ENCODE measurements around the gene ERC2.

Gene ERC2

DNA sequence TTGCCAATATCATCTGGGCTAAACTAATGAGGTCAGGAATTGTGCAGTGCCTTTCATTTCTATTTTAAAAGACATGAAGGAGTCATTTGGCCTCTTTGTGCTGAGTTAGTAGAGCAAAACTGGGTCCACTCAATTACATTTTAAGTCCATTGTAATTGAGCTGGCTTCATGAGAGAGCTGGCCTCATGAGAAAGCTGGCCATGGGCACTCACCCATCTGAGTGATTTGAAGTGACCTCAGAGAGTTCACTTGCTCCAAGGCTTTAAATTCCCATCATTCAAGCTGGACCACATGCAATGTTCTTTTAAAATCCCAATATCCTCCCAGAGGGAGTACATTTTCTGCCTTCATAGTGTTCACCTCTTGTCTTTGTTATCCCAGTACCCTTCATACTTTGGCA, 645.3 kb downstream of the ERC2 start:
- TF ChIP-seq, protein P1, sequence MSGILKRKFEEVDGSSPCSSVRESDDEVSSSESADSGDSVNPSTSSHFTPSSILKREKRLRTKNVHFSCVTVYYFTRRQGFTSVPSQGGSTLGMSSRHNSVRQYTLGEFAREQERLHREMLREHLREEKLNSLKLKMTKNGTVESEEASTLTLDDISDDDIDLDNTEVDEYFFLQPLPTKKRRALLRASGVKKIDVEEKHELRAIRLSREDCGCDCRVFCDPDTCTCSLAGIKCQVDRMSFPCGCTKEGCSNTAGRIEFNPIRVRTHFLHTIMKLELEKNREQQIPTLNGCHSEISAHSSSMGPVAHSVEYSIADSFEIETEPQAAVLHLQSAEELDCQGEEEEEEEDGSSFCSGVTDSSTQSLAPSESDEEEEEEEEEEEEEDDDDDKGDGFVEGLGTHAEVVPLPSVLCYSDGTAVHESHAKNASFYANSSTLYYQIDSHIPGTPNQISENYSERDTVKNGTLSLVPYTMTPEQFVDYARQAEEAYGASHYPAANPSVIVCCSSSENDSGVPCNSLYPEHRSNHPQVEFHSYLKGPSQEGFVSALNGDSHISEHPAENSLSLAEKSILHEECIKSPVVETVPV (CRISPR knock-in tag; IDR thresholded peaks at IDR 0.05), result no peak
- TF ChIP-seq ZNF8 (CRISPR knock-in tag; IDR thresholded peaks at IDR 0.05) (no peak), GLIS3 (CRISPR knock-in tag; IDR thresholded peaks at IDR 0.05) (no peak), SNAI2 (CRISPR knock-in tag; IDR thresholded peaks at IDR 0.05) (no peak), ZNF70 (CRISPR knock-in tag; IDR thresholded peaks at IDR 0.05) (no peak), OSR1 (CRISPR knock-in tag; IDR thresholded peaks at IDR 0.05) (no peak), ZFP30 (CRISPR knock-in tag; IDR thresholded peaks at IDR 0.05) (no peak), PATZ1 (CRISPR knock-in tag; IDR thresholded peaks at IDR 0.05; ENCODE audit: borderline replicate concordance) (no peak), ARNTL (CRISPR knock-in tag; IDR thresholded peaks at IDR 0.05; ENCODE audit: borderline replicate concordance, low read depth) (no peak), RARB (CRISPR knock-in tag; IDR thresholded peaks at IDR 0.05) (no peak)
- ATAC-seq, result no peak

- ATAC-seq, result no peak; the same call in 2 of the 3 replicates
Measured at GRCh38 chr3:55819005-55819404, 649.3 kb downstream of the ERC2 start.

More at GRCh38 chr3:55819005-55819404, 649.3 kb downstream of the ERC2 start:
- TF ChIP-seq, protein P2, sequence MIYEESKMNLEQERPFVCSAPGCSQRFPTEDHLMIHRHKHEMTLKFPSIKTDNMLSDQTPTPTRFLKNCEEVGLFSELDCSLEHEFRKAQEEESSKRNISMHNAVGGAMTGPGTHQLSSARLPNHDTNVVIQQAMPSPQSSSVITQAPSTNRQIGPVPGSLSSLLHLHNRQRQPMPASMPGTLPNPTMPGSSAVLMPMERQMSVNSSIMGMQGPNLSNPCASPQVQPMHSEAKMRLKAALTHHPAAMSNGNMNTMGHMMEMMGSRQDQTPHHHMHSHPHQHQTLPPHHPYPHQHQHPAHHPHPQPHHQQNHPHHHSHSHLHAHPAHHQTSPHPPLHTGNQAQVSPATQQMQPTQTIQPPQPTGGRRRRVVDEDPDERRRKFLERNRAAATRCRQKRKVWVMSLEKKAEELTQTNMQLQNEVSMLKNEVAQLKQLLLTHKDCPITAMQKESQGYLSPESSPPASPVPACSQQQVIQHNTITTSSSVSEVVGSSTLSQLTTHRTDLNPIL (CRISPR knock-in tag; IDR thresholded peaks at IDR 0.05; ENCODE audit: low read depth), result no peak
- no peak for TF ChIP-seq ZFP30 (CRISPR knock-in tag; IDR thresholded peaks at IDR 0.05)
- no peak for TF ChIP-seq ARNTL (CRISPR knock-in tag; IDR thresholded peaks at IDR 0.05; ENCODE audit: borderline replicate concordance, low read depth)
- no peak for TF ChIP-seq ZFP3 (CRISPR knock-in tag; IDR thresholded peaks at IDR 0.05)
- TF ChIP-seq PATZ1 (CRISPR knock-in tag; IDR thresholded peaks at IDR 0.05; ENCODE audit: borderline replicate concordance), result no peak
- TF ChIP-seq SNAI2 (CRISPR knock-in tag; IDR thresholded peaks at IDR 0.05), result no peak
- no peak for TF ChIP-seq GLIS3 (CRISPR knock-in tag; IDR thresholded peaks at IDR 0.05)
- no peak for TF ChIP-seq ZNF70 (CRISPR knock-in tag; IDR thresholded peaks at IDR 0.05)
- TF ChIP-seq ZNF565 (CRISPR knock-in tag; conservative IDR thresholded peaks at IDR 0.05; ENCODE audit: low read depth), result no peak
- TF ChIP-seq TSHZ2 (CRISPR knock-in tag; IDR thresholded peaks at IDR 0.05), result no peak
- TF ChIP-seq, protein P1 (CRISPR knock-in tag; IDR thresholded peaks at IDR 0.05), result no peak
- TF ChIP-seq TCF4 (CRISPR knock-in tag; IDR thresholded peaks at IDR 0.05; ENCODE audit: borderline replicate concordance), result no peak
- no peak for TF ChIP-seq CSDC2 (CRISPR knock-in tag; IDR thresholded peaks at IDR 0.05)
- TF ChIP-seq ZNF8 (CRISPR knock-in tag; IDR thresholded peaks at IDR 0.05), result no peak
- TF ChIP-seq BACH2 (CRISPR knock-in tag; IDR thresholded peaks at IDR 0.05; ENCODE audit: borderline replicate concordance), result no peak
- TF ChIP-seq TOX (CRISPR knock-in tag; IDR thresholded peaks at IDR 0.05; ENCODE audit: borderline replicate concordance), result no peak

Measured in SK-N-SH treated with all-trans-retinoic acid at 6 μM for 48 hours (cell line).